Measurements from ENCODE around the gene DLEC1. TPM values are rescaled to one million over a fixed set of nuclear protein-coding genes. Genes with fewer than 3 reads are reported as not detected.

DLEC1 gene
- total RNA-seq, 4 donors from 2014 or later, result 0.07 to 0.78 (median 0.16) TPM

DNA sequence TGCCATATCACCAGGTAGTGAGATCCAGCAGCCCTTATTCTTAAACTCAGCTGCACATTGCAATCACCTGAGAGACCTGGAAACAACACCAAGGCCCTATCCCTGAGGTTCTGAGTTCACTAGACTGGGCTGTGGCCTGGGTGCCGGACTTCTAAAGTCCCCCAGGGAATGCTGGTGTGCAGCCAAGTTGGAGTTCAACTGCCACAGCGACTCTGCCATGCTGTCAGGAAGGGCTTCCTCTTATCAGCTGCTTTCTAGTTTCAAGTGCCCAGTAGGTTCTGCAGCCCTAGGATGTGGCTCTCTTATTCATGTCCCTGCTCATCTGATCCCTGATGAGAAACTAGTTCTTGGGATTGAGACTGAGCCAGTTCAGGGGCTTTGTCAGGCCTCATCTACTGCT lies 50.2 kb downstream of the DLEC1 start:
- Histone ChIP-seq H3K27ac (no peak overlapping the region), H3K27me3 (peaks cover 5% of the 10 kb centered on the region), H3K36me3 (no peaks in the 10 kb centered on the region), H3K4me1 (no peaks in the 10 kb centered on the region), H3K4me3 (no peak overlapping the region), H3K9me3 (peaks cover 0 to 25% (median 0%) of the 10 kb centered on the region in 3 donors)
- no peak for ATAC-seq
- no CpG with 5 or more reads among the region's 2 CpGs for WGBS, 2 donors (ENCODE audit: low coverage in 1 of 2)
- TF ChIP-seq CTCF (IDR thresholded peaks at IDR 0.05) (no peak), EP300 (IDR thresholded peaks at IDR 0.05) (no peak), POLR2AphosphoS5 (IDR thresholded peaks at IDR 0.05) (no peak), POLR2A (IDR thresholded peaks at IDR 0.05) (no peak)

GRCh38 chr3:38090453-38090852 lies 51.4 kb downstream of the DLEC1 start:
- no peak for ATAC-seq
- Histone ChIP-seq H3K4me1 (no peaks in the 10 kb centered on the region), H3K36me3 (no peaks in the 10 kb centered on the region), H3K27ac (no peak overlapping the region), H3K27me3 (peaks cover 15% of the 10 kb centered on the region), H3K4me3 (no peak overlapping the region), H3K9me3 (peaks cover 0 to 12% (median 0%) of the 10 kb centered on the region in 3 donors)
- TF ChIP-seq POLR2AphosphoS5 (IDR thresholded peaks at IDR 0.05) (no peak), POLR2A (IDR thresholded peaks at IDR 0.05) (no peak), CTCF (IDR thresholded peaks at IDR 0.05) (no peak), EP300 (IDR thresholded peaks at IDR 0.05) (no peak)
- WGBS, 2 donors (ENCODE audit: low coverage in 1 of 2), result 68 to 87% methylated on average over 3 of the region's 3 CpGs

DNA sequence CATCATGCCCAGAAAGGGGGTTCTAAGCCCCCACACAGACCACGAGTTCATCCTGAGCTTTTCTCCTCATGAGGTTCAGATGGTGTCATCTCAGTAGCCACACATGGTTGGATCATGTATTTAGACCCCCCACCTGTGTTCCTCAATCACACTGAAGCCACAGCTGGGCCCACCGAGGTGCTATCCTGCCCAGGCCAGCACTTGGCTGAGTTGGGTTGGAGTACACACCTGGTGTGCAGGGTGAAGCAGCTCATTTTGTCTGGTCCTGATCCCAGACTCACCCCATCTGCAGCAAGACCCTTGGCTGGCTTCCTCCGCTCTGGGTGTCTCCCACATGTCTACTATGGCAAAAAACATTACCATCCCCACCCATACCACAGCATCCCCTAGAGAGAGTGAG lies 56.0 kb downstream of the DLEC1 start:
- H3K9me3 ChIP-seq, result no peaks in the 10 kb centered on the region
- H3K36me3 ChIP-seq, result no peaks in the 10 kb centered on the region
- no peaks in the 10 kb centered on the region for H3K4me1 ChIP-seq
- no peak overlapping the region for H3K4me3 ChIP-seq
- TF ChIP-seq CTCF (IDR thresholded peaks at IDR 0.05), result no peak
- TF ChIP-seq POLR2A (IDR thresholded peaks at IDR 0.05), result no peak
- TF ChIP-seq EP300 (IDR thresholded peaks at IDR 0.05), result no peak
- TF ChIP-seq POLR2AphosphoS5 (IDR thresholded peaks at IDR 0.05), result no peak
- no peak overlapping the region for H3K27ac ChIP-seq
- ATAC-seq, result no peak
- WGBS, 2 donors (ENCODE audit: low coverage in 1 of 2), result 80% methylated on average over 1 of the region's 3 CpGs; no CpG with 5 or more reads in 1 of the 2 donors
- peaks cover 27% of the 10 kb centered on the region for H3K27me3 ChIP-seq

GRCh38 chr3:38095669-38096483 lies 56.9 kb downstream of the DLEC1 start:
- no peaks in the 10 kb centered on the region for H3K9me3 ChIP-seq
- no peak overlapping the region for H3K4me3 ChIP-seq
- H3K4me1 ChIP-seq, result no peaks in the 10 kb centered on the region
- WGBS, 2 donors (ENCODE audit: low coverage in 1 of 2), result 20% methylated on average over 1 of the region's 6 CpGs; no CpG with 5 or more reads in 1 of the 2 donors
- H3K27me3 ChIP-seq, result peaks cover 28% of the 10 kb centered on the region
- TF ChIP-seq CTCF (IDR thresholded peaks at IDR 0.05) (no peak), POLR2A (IDR thresholded peaks at IDR 0.05) (no peak), POLR2AphosphoS5 (IDR thresholded peaks at IDR 0.05) (no peak), EP300 (IDR thresholded peaks at IDR 0.05) (no peak)
- ATAC-seq, result no peak
- no peak overlapping the region for H3K27ac ChIP-seq
- no peaks in the 10 kb centered on the region for H3K36me3 ChIP-seq

All from gastroesophageal sphincter (tissue), 4 donors.